Embryonic facial prominence (tissue), 1 donor: ENCODE results near the gene SMAD9.

Experiments used
- DNase-seq: peaks from one replicate; pipeline ENCODE4 v3.0.0-alpha.2; 2016; ENCODE audit errors: extremely low spot score

Gene SMAD9

GRCh38 chr13:36919833-36920615, at the start of gene SMAD9:
Gene SMAD9 (minus strand): TSS chr13:36920238. CDS start chr13:36879689, 40,549 bp downstream.
- DNase-seq = peak; percentile 70

- DNase-seq = no peak
Measured at GRCh38 chr13:36966404-36966803, 46.4 kb upstream of the SMAD9 start.

- DNase-seq = no peak
Measured at GRCh38 chr13:36965767-36966166, 45.7 kb upstream of the SMAD9 start.

- no peak for DNase-seq
Measured at GRCh38 chr13:36959456-36960116, 39.5 kb upstream of the SMAD9 start.

- no peak for DNase-seq
Measured at GRCh38 chr13:36954542-36954941, 34.5 kb upstream of the SMAD9 start.

GRCh38 chr13:36950920-36951319, 30.9 kb upstream of the SMAD9 start:
- DNase-seq = no peak

- no peak for DNase-seq
Measured at GRCh38 chr13:36950330-36950729, 30.3 kb upstream of the SMAD9 start.

GRCh38 chr13:36945078-36945477, 25.0 kb upstream of the SMAD9 start:
- DNase-seq = no peak

GRCh38 chr13:36925603-36926002, 5.6 kb upstream of the SMAD9 start:
- no peak for DNase-seq

GRCh38 chr13:36924001-36924400, 4.0 kb upstream of the SMAD9 start:
- DNase-seq = no peak

GRCh38 chr13:36921631-36922301, 1.7 kb upstream of the SMAD9 start:
- DNase-seq = no peak

- DNase-seq = no peak
Measured at GRCh38 chr13:36920616-36921185, 663 bp upstream of the SMAD9 start.

GRCh38 chr13:36919171-36919832, 736 bp downstream of the SMAD9 start:
- peak; percentile 75 for DNase-seq

GRCh38 chr13:36918246-36919131, 1.5 kb downstream of the SMAD9 start:
- DNase-seq = no peak

- no peak for DNase-seq
Measured at GRCh38 chr13:36917311-36917710, 2.7 kb downstream of the SMAD9 start.

- DNase-seq = no peak
Measured at GRCh38 chr13:36915896-36916640, 4.0 kb downstream of the SMAD9 start.

- no peak for DNase-seq
Measured at GRCh38 chr13:36915106-36915505, 4.9 kb downstream of the SMAD9 start.

- DNase-seq = no peak
Measured at GRCh38 chr13:36914648-36915047, 5.4 kb downstream of the SMAD9 start.

GRCh38 chr13:36913463-36913862, 6.6 kb downstream of the SMAD9 start:
- no peak for DNase-seq

- DNase-seq = no peak
Measured at GRCh38 chr13:36912973-36913372, 7.1 kb downstream of the SMAD9 start.
